Renal pelvis (tissue), 4 donors: Measurements from ENCODE around the gene CX3CR1. TPM values are rescaled to one million over a fixed set of nuclear protein-coding genes. Genes with fewer than 3 reads are reported as not detected.

ENCODE experiments used
- DNase-seq: peaks from one replicate; pipeline ENCODE4 v3.0.0-alpha.2; 2013
- polyA plus RNA-seq, 3 donors: library from polyadenylated mRNA; unstranded; fragments of 120-200 nt; gene quantifications; one replicate each; pipeline ENCODE4 v1.2.1, GENCODE V29; 2013; ENCODE audit not compliant: insufficient read length in 3 of 3

The CX3CR1 gene
- polyA plus RNA-seq, 3 donors: 3.4 to 5.8 (median 3.9) TPM

- DNase-seq: no peak
Measured at GRCh38 chr3:39226106-39226741, 53.6 kb downstream of the CX3CR1 start.

GRCh38 chr3:39224288-39224687, 55.5 kb downstream of the CX3CR1 start:
- DNase-seq: no peak

- no peak for DNase-seq
Measured at GRCh38 chr3:39222939-39223338, 56.9 kb downstream of the CX3CR1 start.

DNA sequence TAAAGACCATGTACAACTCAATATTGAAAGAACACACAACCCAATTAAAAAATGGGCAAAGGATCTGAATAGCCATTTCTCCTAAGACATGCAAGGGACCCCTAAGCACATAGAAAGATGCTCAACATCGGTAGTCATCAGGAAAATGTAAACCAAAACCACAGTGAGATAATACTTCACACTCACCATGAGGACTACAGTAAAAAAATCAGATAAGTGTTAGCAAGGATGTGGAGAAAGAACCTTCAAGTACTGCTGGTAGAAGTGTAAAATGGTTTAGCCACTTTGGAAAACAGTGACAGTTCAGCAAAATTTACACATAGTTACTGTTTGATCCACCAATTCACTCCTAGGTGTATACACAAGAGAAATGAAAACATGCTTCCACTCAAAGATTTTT, 57.4 kb downstream of the CX3CR1 start:
- DNase-seq: no peak

- DNase-seq: no peak
Measured at GRCh38 chr3:39221141-39221530, 58.7 kb downstream of the CX3CR1 start.

- DNase-seq: no peak
Measured at GRCh38 chr3:39220407-39221140, 59.3 kb downstream of the CX3CR1 start.

DNA sequence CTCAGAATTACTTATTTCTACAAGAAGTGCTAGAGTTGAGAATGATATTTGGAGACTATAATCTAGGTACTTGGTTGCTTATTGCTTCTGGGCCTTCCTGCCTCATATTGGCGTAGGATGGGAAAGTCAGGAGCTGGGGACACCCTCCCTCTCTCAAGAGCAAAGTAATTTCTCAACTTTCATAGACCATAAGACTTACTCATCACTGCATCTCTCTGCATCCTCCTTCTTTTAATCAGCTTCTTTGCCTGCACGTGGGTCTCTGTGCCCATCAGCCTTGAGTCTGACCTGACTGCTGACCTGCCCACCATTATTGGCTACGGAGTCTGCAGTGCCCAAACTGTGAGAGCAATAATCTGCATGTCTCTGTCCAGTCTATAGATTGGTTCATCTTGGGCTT, 60.1 kb downstream of the CX3CR1 start:
- no peak for DNase-seq

GRCh38 chr3:39216176-39216790, 63.6 kb downstream of the CX3CR1 start:
- no peak for DNase-seq

GRCh38 chr3:39213613-39214012, 66.2 kb downstream of the CX3CR1 start:
- DNase-seq: no peak

Other genes with a start within 250 kb of the CX3CR1 start
- gene SCN11A, start 228.1 kb downstream of the CX3CR1 start, polyA plus RNA-seq: 1 to 10 TPM in 2 of 3 donors, under 1 TPM in 1; 0.68 to 1.6 (median 1.6) TPM
- 100 to 1,000 TPM in 1 of 3 donors, 10 to 100 TPM in 2; 84.0 to 101 (median 93.4) TPM for gene WDR48, start 228.0 kb downstream of the CX3CR1 start, polyA plus RNA-seq
- 10 to 100 TPM; 62.7 to 80.3 (median 80.0) TPM for gene GORASP1, start 172.4 kb downstream of the CX3CR1 start, polyA plus RNA-seq
- gene TTC21A, start 172.4 kb downstream of the CX3CR1 start, polyA plus RNA-seq: 10 to 100 TPM in 2 of 3 donors, 1 to 10 TPM in 1; 9.5 to 21.4 (median 18.4) TPM
- gene CSRNP1, start 126.4 kb downstream of the CX3CR1 start, polyA plus RNA-seq: 1 to 10 TPM; 8.8 to 9.3 (median 8.8) TPM
- under 1 TPM; 0.13 to 0.25 (median 0.15) TPM for gene XIRP1, start 87.4 kb downstream of the CX3CR1 start, polyA plus RNA-seq
- gene CCR8, start 49.7 kb upstream of the CX3CR1 start, polyA plus RNA-seq: not detected
- 10 to 100 TPM; 33.6 to 37.3 (median 36.2) TPM for gene SLC25A38, start 103.3 kb upstream of the CX3CR1 start, polyA plus RNA-seq
- gene RPSA, start 126.7 kb upstream of the CX3CR1 start, polyA plus RNA-seq: 1,000 to 10,000 TPM; 1,396 to 1,653 (median 1,593) TPM
- under 1 TPM; 0.13 to 0.30 (median 0.14) TPM for gene MOBP, start 187.6 kb upstream of the CX3CR1 start, polyA plus RNA-seq